Fibroblast of mammary gland (primary cell): Measurements from ENCODE around the gene MMP14.

Source experiments
- DNase-seq: peaks from one replicate; pipeline ENCODE4 v3.0.0-alpha.2; 2010; ENCODE audit warnings: low read depth
- H3K4me3 ChIP-seq: 2 replicates; pipeline ENCODE4 v1.5.1; 2011; ENCODE audit warnings: low read depth, mild to moderate bottlenecking, low read length, moderate library complexity; ENCODE audit not compliant: control insufficient read depth
- TF ChIP-seq, protein P1 (sequence below): conservative IDR thresholded peaks from 2 replicates; pipeline ENCODE4 v1.5.1; 2011; ENCODE audit warnings: low read depth, low read length, inconsistent platforms; ENCODE audit not compliant: control insufficient read depth, insufficient read depth

The MMP14 gene

GRCh38 chr14:22843123-22843925 is 6.9 kb downstream of the MMP14 start:
- TF ChIP-seq, protein P1, sequence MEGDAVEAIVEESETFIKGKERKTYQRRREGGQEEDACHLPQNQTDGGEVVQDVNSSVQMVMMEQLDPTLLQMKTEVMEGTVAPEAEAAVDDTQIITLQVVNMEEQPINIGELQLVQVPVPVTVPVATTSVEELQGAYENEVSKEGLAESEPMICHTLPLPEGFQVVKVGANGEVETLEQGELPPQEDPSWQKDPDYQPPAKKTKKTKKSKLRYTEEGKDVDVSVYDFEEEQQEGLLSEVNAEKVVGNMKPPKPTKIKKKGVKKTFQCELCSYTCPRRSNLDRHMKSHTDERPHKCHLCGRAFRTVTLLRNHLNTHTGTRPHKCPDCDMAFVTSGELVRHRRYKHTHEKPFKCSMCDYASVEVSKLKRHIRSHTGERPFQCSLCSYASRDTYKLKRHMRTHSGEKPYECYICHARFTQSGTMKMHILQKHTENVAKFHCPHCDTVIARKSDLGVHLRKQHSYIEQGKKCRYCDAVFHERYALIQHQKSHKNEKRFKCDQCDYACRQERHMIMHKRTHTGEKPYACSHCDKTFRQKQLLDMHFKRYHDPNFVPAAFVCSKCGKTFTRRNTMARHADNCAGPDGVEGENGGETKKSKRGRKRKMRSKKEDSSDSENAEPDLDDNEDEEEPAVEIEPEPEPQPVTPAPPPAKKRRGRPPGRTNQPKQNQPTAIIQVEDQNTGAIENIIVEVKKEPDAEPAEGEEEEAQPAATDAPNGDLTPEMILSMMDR, result no peak
- DNase-seq, result no peak
- no peak overlapping the region for H3K4me3 ChIP-seq

GRCh38 chr14:22844221-22845102 is 8.1 kb downstream of the MMP14 start:
- no peak overlapping the region for H3K4me3 ChIP-seq
- DNase-seq, result peak; percentile 14
- TF ChIP-seq, protein P1, result no peak

GRCh38 chr14:22845103-22845394 is 8.7 kb downstream of the MMP14 start:
- TF ChIP-seq, protein P1, result no peak
- no peak overlapping the region for H3K4me3 ChIP-seq
- no peak for DNase-seq

DNA sequence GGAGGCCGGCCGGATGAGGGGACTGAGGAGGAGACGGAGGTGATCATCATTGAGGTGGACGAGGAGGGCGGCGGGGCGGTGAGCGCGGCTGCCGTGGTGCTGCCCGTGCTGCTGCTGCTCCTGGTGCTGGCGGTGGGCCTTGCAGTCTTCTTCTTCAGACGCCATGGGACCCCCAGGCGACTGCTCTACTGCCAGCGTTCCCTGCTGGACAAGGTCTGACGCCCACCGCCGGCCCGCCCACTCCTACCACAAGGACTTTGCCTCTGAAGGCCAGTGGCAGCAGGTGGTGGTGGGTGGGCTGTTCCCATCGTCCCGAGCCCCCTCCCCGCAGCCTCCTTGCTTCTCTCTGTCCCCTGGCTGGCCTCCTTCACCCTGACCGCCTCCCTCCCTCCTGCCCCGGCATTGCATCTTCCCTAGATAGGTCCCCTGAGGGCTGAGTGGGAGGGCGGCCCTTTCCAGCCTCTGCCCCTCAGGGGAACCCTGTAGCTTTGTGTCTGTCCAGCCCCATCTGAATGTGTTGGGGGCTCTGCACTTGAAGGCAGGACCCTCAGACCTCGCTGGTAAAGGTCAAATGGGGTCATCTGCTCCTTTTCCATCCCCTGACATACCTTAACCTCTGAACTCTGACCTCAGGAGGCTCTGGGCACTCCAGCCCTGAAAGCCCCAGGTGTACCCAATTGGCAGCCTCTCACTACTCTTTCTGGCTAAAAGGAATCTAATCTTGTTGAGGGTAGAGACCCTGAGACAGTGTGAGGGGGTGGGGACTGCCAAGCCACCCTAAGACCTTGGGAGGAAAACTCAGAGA is 9.6 kb downstream of the MMP14 start:
- DNase-seq, result peak; percentile 25
- TF ChIP-seq, protein P1, result no peak
- no peak overlapping the region for H3K4me3 ChIP-seq

GRCh38 chr14:22846811-22847307 is 10.5 kb downstream of the MMP14 start:
- H3K4me3 ChIP-seq, result no peak overlapping the region
- TF ChIP-seq, protein P1, result no peak
- DNase-seq, result no peak

DNA sequence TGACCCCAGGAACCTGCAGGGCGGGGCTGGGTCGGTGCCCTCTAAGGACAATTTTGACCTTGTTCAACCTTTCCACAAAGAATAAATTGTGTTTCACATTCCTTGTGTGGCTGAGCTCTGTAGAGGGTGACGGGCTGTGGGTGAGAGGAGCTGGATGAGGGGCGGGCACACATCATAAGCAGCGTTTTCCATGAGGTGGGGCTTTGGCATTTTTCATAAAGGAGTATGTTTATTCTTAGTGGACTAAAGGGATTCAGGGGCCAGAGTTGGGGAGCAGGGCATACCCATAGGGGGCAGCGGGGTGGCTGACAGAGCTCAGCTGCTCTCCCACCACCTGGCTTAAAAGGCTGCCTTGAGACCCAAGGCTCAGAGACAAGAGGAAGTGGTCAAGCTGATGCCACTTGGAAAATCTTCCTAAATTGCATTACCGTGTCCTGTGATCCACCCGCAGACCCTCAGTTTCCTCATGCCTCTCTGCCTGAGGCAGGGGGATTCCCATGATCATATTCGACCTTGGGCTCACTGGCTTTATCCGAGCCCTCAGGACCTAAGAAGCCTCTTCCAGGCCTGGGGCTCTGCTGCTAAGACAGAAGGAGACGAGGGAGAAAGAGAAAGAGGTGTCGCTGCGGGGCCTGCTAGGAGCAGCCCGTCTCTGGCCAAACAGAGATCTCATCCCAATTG is 11.4 kb downstream of the MMP14 start:
- H3K4me3 ChIP-seq, result no peak overlapping the region
- TF ChIP-seq, protein P1, result no peak
- peak; percentile 77 for DNase-seq
